Skeletal muscle cell (primary cell): Measurements from ENCODE around the gene RPAP3.
"Not testable (repeated sequence)": the region's sequence is repeated elsewhere in the genome, so short reads cannot be mapped to it uniquely, and the experiment has no call there.

Source experiments
- DNase-seq: peaks from one replicate; pipeline ENCODE4 v3.0.0-alpha.2; 2010; ENCODE audit warnings: low read depth
- H3K4me3 ChIP-seq: 2 replicates; pipeline ENCODE4 v1.5.1; 2011; ENCODE audit warnings: low read depth, mild to moderate bottlenecking, control low read depth, low read length, moderate library complexity

RPAP3 gene

DNA sequence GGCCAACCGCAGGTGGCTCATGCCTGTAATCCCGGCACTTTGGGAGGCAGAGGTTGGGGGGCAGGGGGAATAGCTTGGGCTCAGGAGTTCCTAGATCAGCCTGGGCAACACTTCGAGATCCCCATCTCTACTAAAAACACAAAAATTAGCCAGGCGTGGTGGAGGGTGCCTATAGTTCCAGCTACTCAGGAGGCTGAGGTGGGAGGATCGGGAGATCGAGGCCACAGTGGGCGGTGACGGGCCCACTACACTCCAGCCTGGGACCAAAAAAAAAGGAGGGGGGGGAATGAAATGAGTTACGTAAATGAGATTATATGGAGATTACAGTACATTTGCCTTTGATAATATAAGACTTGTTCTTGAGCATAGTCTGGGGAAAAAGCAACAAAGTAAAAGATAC lies 1.1 kb downstream of the RPAP3 start:
- peak overlapping the region; percentile 71 for H3K4me3 ChIP-seq
- no peak for DNase-seq

DNA sequence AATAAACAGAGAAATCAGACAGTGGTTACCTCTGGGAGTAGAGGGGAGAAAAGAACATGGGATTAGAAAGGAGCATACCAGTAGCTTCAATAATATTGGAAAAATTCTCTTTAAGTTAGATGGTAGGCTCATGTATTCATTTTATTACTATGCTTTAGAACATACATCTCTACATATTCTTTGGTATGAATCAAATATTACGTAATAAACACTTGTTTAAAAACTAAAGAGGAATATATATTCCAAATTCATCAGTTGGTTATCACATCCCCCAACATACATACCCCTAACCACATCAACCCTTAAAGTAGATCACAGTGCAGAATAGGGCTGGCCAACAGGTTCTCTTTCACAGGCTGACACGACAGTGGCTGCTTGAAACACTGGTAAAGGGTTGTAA lies 5.6 kb downstream of the RPAP3 start:
- no peak overlapping the region for H3K4me3 ChIP-seq
- DNase-seq, result no peak

DNA sequence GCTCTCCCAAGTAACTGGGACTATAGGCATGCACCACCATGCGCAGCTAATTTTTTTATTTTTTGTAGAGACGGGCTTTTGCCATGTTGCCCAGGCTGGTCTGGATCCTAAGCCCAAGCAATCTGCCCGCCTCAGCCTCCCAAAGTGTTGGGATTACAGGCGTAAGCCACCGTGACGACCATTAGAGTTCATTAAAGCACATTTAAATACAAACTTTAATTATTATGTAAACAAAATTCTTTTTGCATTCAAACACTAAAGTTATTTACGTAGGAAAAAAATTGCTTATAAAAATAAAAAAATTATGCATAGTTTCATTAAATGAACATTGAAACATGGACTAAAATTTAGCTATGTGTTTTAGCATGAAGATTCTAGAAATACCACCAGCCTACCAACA lies 7.2 kb downstream of the RPAP3 start:
- DNase-seq, result no peak
- H3K4me3 ChIP-seq, result no peak overlapping the region

- DNase-seq, result no peak
- H3K4me3 ChIP-seq, result no peak overlapping the region
Measured at GRCh38 chr12:47698055-47698454, 7.8 kb downstream of the RPAP3 start.

DNA sequence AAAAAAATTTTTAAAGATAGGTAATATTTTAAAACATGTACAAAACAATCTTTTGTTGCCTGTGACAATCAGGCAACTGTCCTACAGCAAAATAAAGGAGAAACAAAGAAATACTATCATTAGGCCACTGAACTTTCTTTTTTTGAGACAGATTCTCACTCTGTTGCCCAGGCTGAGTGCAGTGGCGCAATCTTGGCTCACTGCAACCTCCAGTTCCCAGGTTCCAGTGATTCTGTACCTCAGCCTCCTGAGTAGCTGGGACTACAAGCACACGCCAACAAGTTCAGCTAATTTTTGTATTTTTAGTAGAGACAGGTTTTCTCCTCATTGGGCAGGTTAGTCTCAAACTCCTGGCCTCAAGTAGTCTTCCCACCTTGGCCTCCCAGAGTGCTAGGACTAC lies 16.6 kb downstream of the RPAP3 start:
- H3K4me3 ChIP-seq, result no peak overlapping the region
- DNase-seq, result no peak

DNA sequence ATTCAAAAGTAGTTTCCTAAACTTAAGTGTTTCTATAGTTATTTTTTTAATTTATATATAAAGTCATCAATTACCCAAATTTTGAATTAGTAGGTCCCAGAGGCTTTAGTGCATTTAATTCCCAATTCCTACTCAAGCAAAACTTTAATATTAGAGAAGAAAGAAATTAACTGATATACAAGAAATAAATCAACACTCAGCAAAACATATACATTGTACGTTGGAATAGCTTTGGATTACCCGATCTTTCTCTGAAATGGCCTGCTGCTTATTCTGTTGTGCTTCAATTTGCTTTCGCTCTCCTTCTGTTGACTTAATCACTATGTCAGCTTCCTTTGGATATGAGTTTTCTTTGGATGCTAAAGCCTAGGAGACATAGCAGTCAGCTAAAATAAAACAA lies 18.2 kb downstream of the RPAP3 start:
- no peak overlapping the region for H3K4me3 ChIP-seq
- DNase-seq, result no peak

DNA sequence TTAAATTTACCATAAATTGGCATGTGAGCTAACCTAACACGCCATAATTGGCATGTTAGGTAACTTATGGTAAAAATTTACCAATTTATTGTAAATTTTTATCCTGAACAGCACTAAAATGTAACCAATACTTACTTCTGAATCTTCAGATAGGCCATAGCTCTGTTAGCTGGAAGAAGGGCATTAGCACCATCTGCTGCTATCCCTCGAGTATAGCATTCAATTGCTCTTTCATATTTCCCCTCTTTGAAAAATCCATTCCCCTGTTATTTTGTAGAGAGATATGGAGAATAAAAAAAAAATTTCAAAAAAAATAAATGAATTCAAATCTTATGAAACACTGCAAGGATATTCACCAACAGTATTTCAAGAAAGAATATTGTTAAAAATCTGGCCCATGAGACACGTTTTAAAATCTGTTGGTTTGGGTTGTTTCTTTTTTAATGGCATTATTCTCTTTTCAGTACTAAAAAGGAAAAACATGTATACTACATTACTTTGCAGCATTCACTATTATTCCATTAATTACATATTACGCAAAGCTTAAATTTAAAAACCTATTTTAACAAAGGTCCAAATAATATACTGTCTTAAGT lies 19.1 kb downstream of the RPAP3 start:
- H3K4me3 ChIP-seq, result no peak overlapping the region
- DNase-seq, result no peak

DNA sequence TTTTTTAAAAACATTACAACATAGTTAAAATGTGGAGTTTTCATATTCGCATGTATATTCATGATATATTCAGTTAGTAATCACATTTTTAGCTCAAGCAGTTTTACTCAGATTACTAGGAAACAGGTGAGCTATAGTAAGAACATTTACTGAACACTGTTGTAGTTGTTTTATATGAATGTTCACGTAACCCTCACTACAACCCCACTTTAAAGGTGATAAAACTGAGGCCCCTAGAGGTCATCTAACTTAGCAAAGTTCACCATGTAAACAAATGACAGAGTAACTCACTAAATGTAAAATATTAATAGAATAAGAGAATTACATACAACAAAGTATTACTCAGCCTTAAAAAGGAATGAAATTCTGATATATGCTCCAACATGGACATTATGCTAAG lies 26.0 kb downstream of the RPAP3 start:
- H3K4me3 ChIP-seq, result no peak overlapping the region

GRCh38 chr12:47672068-47672467 lies 33.8 kb downstream of the RPAP3 start:
- DNase-seq, result no peak
- no peak overlapping the region for H3K4me3 ChIP-seq

More for the DNA sequence above, 26.0 kb downstream of the RPAP3 start:
- DNase-seq, result no peak

DNA sequence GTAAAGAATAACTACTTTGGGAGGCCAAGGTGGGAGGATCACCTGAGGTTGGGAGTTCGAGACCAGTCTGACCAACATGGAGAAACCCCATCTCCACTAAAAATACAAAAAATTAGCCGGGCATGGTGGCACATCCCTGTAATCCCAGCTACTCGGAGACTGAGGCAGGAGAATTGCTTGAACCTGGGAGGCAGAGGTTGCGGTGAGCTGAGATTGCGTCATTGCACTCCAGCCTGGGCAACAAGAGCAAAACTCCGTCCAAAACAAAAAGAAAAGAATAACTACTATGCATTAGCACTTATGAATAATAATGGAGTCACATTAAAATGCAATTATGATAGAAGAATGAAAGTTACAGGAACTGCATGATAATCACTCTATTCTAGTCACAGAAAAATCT lies 37.9 kb downstream of the RPAP3 start:
- not testable (repeated sequence) for H3K4me3 ChIP-seq, DNase-seq

DNA sequence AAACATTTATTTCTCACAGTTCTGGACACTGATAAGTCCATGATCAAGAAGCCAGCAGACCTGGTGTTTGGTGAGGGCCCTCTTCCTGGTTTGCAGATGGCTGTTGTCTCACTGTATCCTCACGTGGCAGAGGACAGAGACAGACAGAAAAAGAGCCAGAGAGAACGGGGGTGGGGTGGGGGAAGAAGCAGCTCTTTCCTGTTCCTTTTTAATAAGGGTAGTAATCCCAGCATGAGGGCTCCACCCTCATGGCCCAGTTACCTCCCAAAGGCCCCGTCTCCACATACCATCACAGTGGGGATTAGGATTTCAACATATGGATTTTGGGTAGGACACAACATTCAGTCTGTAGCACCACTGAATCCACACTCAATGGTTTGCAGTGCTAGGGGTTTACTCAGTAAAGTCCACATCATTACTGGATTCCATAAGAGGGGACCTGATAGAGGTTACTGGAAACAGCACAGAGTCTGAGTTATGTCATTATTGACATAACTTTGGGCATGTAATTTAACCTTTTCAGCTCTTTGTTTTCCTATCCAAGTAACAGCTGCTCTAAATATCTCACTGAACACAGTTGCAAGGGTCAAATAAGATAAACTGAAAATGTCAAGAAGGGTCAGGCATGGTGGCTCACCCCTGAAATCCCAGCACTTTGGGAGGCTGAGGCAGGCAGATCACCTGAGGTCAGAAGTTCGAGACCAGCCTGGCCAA lies 53.2 kb downstream of the RPAP3 start:
- no peak overlapping the region for H3K4me3 ChIP-seq
- DNase-seq, result no peak

- H3K4me3 ChIP-seq, result no peak overlapping the region
- DNase-seq, result peak; percentile 27
Measured at GRCh38 chr12:47651368-47652254, 54.2 kb downstream of the RPAP3 start.

GRCh38 chr12:47650469-47650868 lies 55.4 kb downstream of the RPAP3 start:
- DNase-seq, result no peak
- no peak overlapping the region for H3K4me3 ChIP-seq

DNA sequence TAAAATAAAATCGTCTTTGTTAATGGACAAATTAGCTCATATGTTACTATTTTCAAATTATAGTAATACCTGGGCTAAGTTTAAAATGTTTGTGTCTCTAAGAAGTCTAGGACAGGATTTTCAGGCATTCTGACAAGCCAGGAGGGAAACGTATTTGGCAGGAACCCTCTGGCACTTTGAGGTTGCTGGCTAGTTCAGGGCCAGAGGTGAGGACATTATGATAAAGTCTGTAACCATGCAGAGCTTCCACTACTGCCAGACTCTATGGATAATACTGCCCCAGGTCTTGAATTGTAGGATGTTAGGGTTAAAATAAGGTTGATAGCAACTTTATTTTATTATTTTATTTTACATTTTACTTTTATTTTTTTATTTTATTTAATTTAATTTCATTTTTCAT lies 56.4 kb downstream of the RPAP3 start:
- no peak for DNase-seq
- H3K4me3 ChIP-seq, result no peak overlapping the region

DNA sequence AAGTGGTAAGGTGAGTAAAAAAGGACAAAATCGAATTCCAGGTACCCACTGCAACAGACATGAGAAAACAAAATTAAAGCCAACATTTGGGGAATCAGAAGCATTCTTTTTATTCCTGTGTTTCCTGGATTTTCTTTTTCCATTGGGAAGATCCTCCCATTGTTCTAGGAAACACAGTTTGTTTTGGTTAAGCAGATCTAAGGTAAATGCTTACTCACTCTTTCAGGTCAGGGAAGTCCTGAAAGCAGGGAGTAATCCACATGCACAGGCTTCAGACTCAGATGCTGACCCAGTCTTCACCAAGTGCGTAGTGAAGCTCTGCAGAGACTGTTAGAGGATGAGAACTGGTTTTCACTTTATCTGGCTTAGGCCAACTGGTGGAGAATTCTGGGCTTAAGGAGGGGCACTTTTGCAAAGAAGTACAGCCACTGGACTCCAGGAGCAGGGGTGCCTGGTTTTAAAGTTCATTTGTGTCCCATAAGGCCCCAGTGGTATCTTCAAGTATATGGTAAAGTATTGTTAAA lies 57.7 kb downstream of the RPAP3 start:
- no peak overlapping the region for H3K4me3 ChIP-seq
- no peak for DNase-seq

DNA sequence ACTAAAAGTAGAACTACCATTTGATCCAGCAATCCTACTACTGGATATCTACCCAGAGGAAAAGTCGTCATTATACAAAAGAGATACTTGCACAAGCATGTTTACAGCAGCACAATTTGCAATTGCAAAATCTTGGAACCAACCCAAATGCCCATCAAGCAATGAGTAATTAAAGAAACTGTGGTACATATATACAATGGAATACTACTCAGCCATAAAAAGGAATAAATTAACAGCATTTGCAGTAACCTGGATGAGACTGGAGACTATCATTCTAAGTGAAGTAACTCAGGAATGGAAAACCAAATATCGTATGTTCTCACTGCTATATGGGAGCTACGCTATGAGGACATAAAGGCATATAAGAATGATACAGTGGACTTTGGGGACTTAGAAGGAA lies 63.5 kb downstream of the RPAP3 start:
- not testable (repeated sequence) for H3K4me3 ChIP-seq, DNase-seq

DNA sequence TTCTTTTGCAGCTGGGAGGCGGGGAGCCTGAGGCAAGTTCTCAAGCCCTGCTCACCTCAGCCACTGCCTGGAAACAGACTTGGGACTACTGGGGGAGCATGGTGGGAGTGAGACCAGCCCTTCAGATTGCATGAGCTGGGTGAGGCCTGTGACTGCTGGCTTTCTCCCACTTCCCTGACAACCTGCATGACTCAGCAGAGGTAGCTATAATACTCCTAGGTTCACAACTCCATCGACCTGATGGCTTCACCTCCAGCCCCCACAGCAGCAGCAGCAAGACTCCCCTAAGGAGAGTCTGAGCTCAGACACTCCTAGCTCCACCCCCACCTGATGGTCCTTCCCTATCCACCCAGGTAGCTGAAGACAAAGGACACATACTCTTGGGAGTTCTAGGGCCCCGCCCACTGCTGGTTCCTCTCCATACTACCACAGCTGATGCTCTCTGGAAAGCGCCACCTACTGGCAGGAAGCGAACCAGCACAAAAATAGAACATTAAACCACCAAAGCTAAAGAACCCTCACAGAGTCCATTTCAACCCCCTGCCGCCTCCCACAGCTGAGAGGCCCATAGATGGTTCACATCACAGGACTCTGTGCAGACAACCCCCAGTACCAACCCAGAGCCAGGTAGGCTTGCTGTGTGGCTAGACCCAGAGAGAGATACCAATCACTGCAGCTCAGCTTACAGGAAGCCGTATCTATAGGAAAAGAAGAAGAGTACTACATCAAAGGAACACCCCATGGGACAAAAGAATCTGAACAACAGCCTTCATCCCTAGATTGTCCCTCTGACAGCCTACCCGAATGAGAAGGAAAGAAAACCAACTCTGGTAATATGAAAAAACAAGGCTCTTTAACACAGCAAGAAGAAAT lies 68.7 kb downstream of the RPAP3 start:
- H3K4me3 ChIP-seq, result no peak overlapping the region
- DNase-seq, result no peak

DNA sequence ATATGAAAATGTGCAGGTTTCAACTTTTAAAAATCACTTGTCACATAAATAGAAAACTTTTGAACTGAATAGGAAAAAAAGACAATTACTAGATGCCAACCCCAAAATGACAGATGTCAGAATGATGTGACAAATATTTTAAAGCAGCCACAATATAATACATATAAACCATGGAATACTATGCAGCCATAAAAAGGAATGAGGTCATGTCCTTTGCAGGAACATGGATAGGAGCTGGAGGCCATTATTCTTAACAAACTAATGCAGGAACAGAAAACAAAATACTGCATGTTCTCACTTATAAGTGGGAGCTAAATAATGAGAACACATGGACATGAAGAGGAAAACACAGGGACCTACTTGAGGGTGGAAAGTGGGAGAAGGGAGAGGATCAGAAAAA lies 70.1 kb downstream of the RPAP3 start:
- not testable (repeated sequence) for H3K4me3 ChIP-seq, DNase-seq

DNA sequence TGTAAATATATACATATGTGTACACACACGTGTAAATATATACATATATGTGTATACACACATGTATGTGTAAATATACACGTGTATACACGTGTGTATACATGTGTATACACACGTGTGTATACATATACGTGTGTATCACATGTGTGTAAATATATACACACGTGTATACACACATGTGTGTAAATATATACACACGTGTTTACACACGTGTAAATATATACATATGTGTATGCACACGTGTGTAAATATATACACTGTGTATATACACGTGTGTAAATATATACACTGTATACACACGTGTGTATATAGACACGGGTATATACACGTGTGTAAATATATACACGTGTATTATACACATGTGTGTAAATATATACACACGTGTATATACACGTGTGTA lies 71.7 kb downstream of the RPAP3 start:
- H3K4me3 ChIP-seq, result no peak overlapping the region
- DNase-seq, result no peak
